T-helper 1 cell treated with Interleukin-12 subunit alpha and Interleukin-12 subunit beta and Interleukin-4 antibody, amounts not matched to agents 30 ng/mL and 1 ng/mL, for 36 hours (primary cell): ENCODE results near the gene MGMT. TPM values are rescaled to one million over a fixed set of nuclear protein-coding genes. Genes with fewer than 3 reads are reported as not detected.

Experiments used
- intact Hi-C: fragments of 100-400 bp; cut with micrococcal nuclease; formaldehyde crosslinking; loops from one replicate; pipeline ENCODE4 v1.15.1; 2024
- total RNA-seq: library from RNA; stranded (reverse); gene quantifications from 2 replicates; pipeline ENCODE4 v1.2.3, GENCODE V29; 2022

MGMT gene
- total RNA-seq, 1 donor from 2014 or later: 14.9 TPM

GRCh38 chr10:129541748-129542487, 74.9 kb downstream of the MGMT start:
- intact Hi-C loops: no loop called here

- intact Hi-C loops: no loop called here
Observed at GRCh38 chr10:129542589-129542988, 75.5 kb downstream of the MGMT start.

GRCh38 chr10:129544205-129545202, 77.5 kb downstream of the MGMT start:
- intact Hi-C loops: no loop called here

- intact Hi-C loops: no loop called here
Observed at GRCh38 chr10:129545261-129545660, 78.2 kb downstream of the MGMT start.

- intact Hi-C loops: no loop called here
Observed at GRCh38 chr10:129546106-129546505, 79.1 kb downstream of the MGMT start.

- intact Hi-C loops: no loop called here
Observed at GRCh38 chr10:129547608-129548007, 80.6 kb downstream of the MGMT start.

- intact Hi-C loops: no loop called here
Observed at GRCh38 chr10:129548600-129548999, 81.6 kb downstream of the MGMT start.

GRCh38 chr10:129550076-129550475, 83.0 kb downstream of the MGMT start:
- intact Hi-C loops: no loop called here

- intact Hi-C loops: no loop called here
Observed at GRCh38 chr10:129550658-129551057, 83.6 kb downstream of the MGMT start.

GRCh38 chr10:129552119-129552518, 85.1 kb downstream of the MGMT start:
- intact Hi-C loops: no loop called here

- intact Hi-C loops: no loop called here
Observed at GRCh38 chr10:129553928-129554327, 86.9 kb downstream of the MGMT start.

- intact Hi-C loops: no loop called here
Observed at GRCh38 chr10:129556316-129556715, 89.3 kb downstream of the MGMT start.

GRCh38 chr10:129560361-129560760, 93.3 kb downstream of the MGMT start:
- intact Hi-C loops: no loop called here

- intact Hi-C loops: no loop called here
Observed at GRCh38 chr10:129562487-129562886, 95.4 kb downstream of the MGMT start.

GRCh38 chr10:129564923-129565322, 97.9 kb downstream of the MGMT start:
- intact Hi-C loops: no loop called here

- intact Hi-C loops: no loop called here
Observed at GRCh38 chr10:129568583-129569344, 101.7 kb downstream of the MGMT start.

- intact Hi-C loops: no loop called here
Observed at GRCh38 chr10:129570185-129570584, 103.1 kb downstream of the MGMT start.

- intact Hi-C loops: no loop called here
Observed at GRCh38 chr10:129579228-129579627, 112.2 kb downstream of the MGMT start.

- intact Hi-C loops: no loop called here
Observed at GRCh38 chr10:129580010-129580409, 113.0 kb downstream of the MGMT start.

GRCh38 chr10:129580901-129581300, 113.9 kb downstream of the MGMT start:
- intact Hi-C loops: no loop called here

- intact Hi-C loops: no loop called here
Observed at GRCh38 chr10:129581827-129582411, 114.9 kb downstream of the MGMT start.
